HEK293 (cell line): Measurements from ENCODE around the gene ACTR3C.

ENCODE experiments used
- CTCF ChIA-PET: fragments of 350-600 bp; formaldehyde crosslinking; extraction: SDS; loops from one replicate; lab custom pipeline; 2021; ENCODE audit warnings: antibody characterized with exemption; lab: Yijun Ruan, JAX
- POLR2A ChIA-PET: fragments of 300-600 bp; formaldehyde crosslinking; extraction: SDS; loops from one replicate; lab custom pipeline; 2020; ENCODE audit warnings: antibody characterized with exemption, inconsistent platforms; lab: Yijun Ruan, JAX
- H3K27ac ChIP-seq: fragments of 200-500 bp; sonication (Bioruptor generic); 2 replicates; pipeline ENCODE4 v1.5.1; 2014; ENCODE audit warnings: low read depth, low read length, control low read depth, inconsistent platforms; ENCODE audit errors: extremely low read depth
- H3K36me3 ChIP-seq, 2 experiments: fragments of 200-500 bp in 1 of 2; sonication (Bioruptor generic) in 1 of 2; 1 replicate in 1 of 2; 2 replicates in 1 of 2; pipeline ENCODE4 v1.5.1; 2014 to 2017; ENCODE audit warnings: inconsistent platforms in 2 of 2, low read length in 2 of 2; ENCODE audit not compliant: control insufficient read depth in 2 of 2, insufficient read depth in 1 of 2
- H3K4me1 ChIP-seq: fragments of 200-500 bp; sonication (Bioruptor generic); 2 replicates; pipeline ENCODE4 v1.5.1; 2014; ENCODE audit warnings: mild to moderate bottlenecking, low read length, inconsistent platforms; ENCODE audit not compliant: control insufficient read depth, insufficient read depth
- H3K4me3 ChIP-seq: 2 replicates; pipeline ENCODE4 v1.5.1; 2011; ENCODE audit warnings: low read depth, mild to moderate bottlenecking, control low read depth, low read length, moderate library complexity
- H3K9me3 ChIP-seq: fragments of 200-500 bp; sonication (Bioruptor generic); 2 replicates; pipeline ENCODE4 v1.5.1; 2014; ENCODE audit warnings: low read depth, low read length, inconsistent platforms; ENCODE audit not compliant: control insufficient read depth, insufficient read depth
- KLF8 ChIP-seq: fragments of 450-650 bp; formaldehyde crosslinking; IDR thresholded peaks from 2 replicates; pipeline ENCODE4 v1.5.1; 2016; ENCODE audit warnings: missing biosample characterization, missing genetic modification characterization
- TSHZ1 ChIP-seq: fragments of 450-650 bp; formaldehyde crosslinking; IDR thresholded peaks from 2 replicates; pipeline ENCODE4 v1.5.1; 2016; ENCODE audit warnings: missing biosample characterization, missing genetic modification characterization, borderline replicate concordance
- ZNF10 ChIP-seq: fragments of 450-650 bp; formaldehyde crosslinking; IDR thresholded peaks from 2 replicates; pipeline ENCODE4 v1.5.1; 2017; ENCODE audit warnings: missing biosample characterization, missing genetic modification characterization
- ZNF146 ChIP-seq: fragments of 450-650 bp; formaldehyde crosslinking; IDR thresholded peaks from 2 replicates; pipeline ENCODE4 v1.5.1; 2016; ENCODE audit warnings: missing biosample characterization, missing genetic modification characterization
- ZNF341 ChIP-seq: fragments of 450-650 bp; formaldehyde crosslinking; IDR thresholded peaks from 2 replicates; pipeline ENCODE4; 2016; ENCODE audit warnings: low read depth, missing biosample characterization, missing genetic modification characterization
- ZNF350 ChIP-seq: fragments of 450-650 bp; formaldehyde crosslinking; IDR thresholded peaks from 2 replicates; pipeline ENCODE4 v1.5.0; 2017; ENCODE audit warnings: missing biosample characterization, mild to moderate bottlenecking, missing genetic modification characterization
- ZNF416 ChIP-seq: fragments of 450-650 bp; formaldehyde crosslinking; IDR thresholded peaks from 2 replicates; pipeline ENCODE4 v1.5.1; 2016; ENCODE audit warnings: missing biosample characterization, missing genetic modification characterization
- ZNF426 ChIP-seq: fragments of 450-650 bp; formaldehyde crosslinking; IDR thresholded peaks from 2 replicates; pipeline ENCODE4 v1.5.1; 2017; ENCODE audit warnings: missing biosample characterization, missing genetic modification characterization, mild to moderate bottlenecking, inconsistent platforms, moderate library complexity
- ZNF433 ChIP-seq: fragments of 450-650 bp; formaldehyde crosslinking; IDR thresholded peaks from 2 replicates; pipeline ENCODE4 v1.5.1; 2016; ENCODE audit warnings: missing biosample characterization, missing genetic modification characterization, low read depth
- ZNF473 ChIP-seq: fragments of 450-650 bp; formaldehyde crosslinking; IDR thresholded peaks from 2 replicates; pipeline ENCODE4 v1.5.1; 2017; ENCODE audit warnings: missing biosample characterization, missing genetic modification characterization
- ZNF48 ChIP-seq: fragments of 450-650 bp; formaldehyde crosslinking; IDR thresholded peaks from 2 replicates; pipeline ENCODE4 v1.5.1; 2016; ENCODE audit warnings: missing biosample characterization, missing genetic modification characterization
- ZNF488 ChIP-seq: fragments of 450-650 bp; formaldehyde crosslinking; IDR thresholded peaks from 2 replicates; pipeline ENCODE4 v1.5.1; 2016; ENCODE audit warnings: missing biosample characterization, missing genetic modification characterization
- ZNF549 ChIP-seq: fragments of 450-650 bp; IDR thresholded peaks from 2 replicates; pipeline ENCODE4 v1.5.1; 2018; ENCODE audit warnings: missing biosample characterization, missing genetic modification characterization, mild to moderate bottlenecking, inconsistent platforms, moderate library complexity
- ZNF600 ChIP-seq: fragments of 450-650 bp; formaldehyde crosslinking; IDR thresholded peaks from 2 replicates; pipeline ENCODE4 v1.5.1; 2016; ENCODE audit warnings: missing biosample characterization, missing genetic modification characterization
- ZNF626 ChIP-seq: fragments of 450-650 bp; sonication (Bioruptor Pico); formaldehyde crosslinking; IDR thresholded peaks from 2 replicates; pipeline ENCODE4 v1.5.1; 2018; ENCODE audit warnings: missing biosample characterization, missing genetic modification characterization, inconsistent platforms
- ZNF701 ChIP-seq: fragments of 450-650 bp; formaldehyde crosslinking; IDR thresholded peaks from 2 replicates; pipeline ENCODE4 v1.5.1; 2016; ENCODE audit warnings: missing biosample characterization, missing genetic modification characterization
- TF ChIP-seq, protein P1 (sequence below): fragments of 450-650 bp; formaldehyde crosslinking; IDR thresholded peaks from 2 replicates; pipeline ENCODE4 v1.5.1; 2017; ENCODE audit warnings: missing biosample characterization, missing genetic modification characterization

ACTR3C gene

GRCh38 chr7:150334108-150334507 is 10.8 kb upstream of the ACTR3C start (continued):
- TF ChIP-seq ZNF600 (tag by site-specific recombination): no peak

- no peak overlapping the region for H3K27ac ChIP-seq
- H3K4me1 ChIP-seq: no peaks in the 10 kb centered on the region
- H3K36me3 ChIP-seq: peaks cover 0 to 84% of the 10 kb centered on the region in 2 experiments; a peak in 1 of 3 replicates
- TF ChIP-seq ZNF473 (no peak), ZNF433 (tag by site-specific recombination) (no peak), ZNF48 (tag by site-specific recombination) (no peak), KLF8 (tag by site-specific recombination) (no peak), ZNF350 (no peak)
- H3K9me3 ChIP-seq: no peaks in the 10 kb centered on the region
- H3K4me3 ChIP-seq: no peak overlapping the region
- ChIA-PET CTCF (no interaction called here), POLR2A (interaction anchor here (1.4 kb wide), 1 partner anchor 35 kb away, joined by 3 read pairs; the partner anchor contains the start of gene REPIN1)
Observed at GRCh38 chr7:150333659-150334058, 10.3 kb upstream of the ACTR3C start.

GRCh38 chr7:150332852-150333635 is 9.7 kb upstream of the ACTR3C start:
- Histone ChIP-seq H3K36me3 (peaks cover 0 to 85% of the 10 kb centered on the region in 2 experiments; a peak in 1 of 3 replicates), H3K9me3 (no peaks in the 10 kb centered on the region), H3K27ac (no peak overlapping the region), H3K4me1 (no peaks in the 10 kb centered on the region), H3K4me3 (no peak overlapping the region)
- CTCF ChIA-PET: no interaction called here
- TF ChIP-seq, protein P1, sequence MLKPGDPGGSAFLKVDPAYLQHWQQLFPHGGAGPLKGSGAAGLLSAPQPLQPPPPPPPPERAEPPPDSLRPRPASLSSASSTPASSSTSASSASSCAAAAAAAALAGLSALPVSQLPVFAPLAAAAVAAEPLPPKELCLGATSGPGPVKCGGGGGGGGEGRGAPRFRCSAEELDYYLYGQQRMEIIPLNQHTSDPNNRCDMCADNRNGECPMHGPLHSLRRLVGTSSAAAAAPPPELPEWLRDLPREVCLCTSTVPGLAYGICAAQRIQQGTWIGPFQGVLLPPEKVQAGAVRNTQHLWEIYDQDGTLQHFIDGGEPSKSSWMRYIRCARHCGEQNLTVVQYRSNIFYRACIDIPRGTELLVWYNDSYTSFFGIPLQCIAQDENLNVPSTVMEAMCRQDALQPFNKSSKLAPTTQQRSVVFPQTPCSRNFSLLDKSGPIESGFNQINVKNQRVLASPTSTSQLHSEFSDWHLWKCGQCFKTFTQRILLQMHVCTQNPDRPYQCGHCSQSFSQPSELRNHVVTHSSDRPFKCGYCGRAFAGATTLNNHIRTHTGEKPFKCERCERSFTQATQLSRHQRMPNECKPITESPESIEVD (tag by site-specific recombination): no peak
- TF ChIP-seq ZNF341 (tag by site-specific recombination) (no peak), ZNF416 (no peak), ZNF488 (no peak), ZNF701 (no peak), ZNF426 (tag by site-specific recombination) (no peak), ZNF626 (tag by site-specific recombination) (no peak), TSHZ1 (tag by site-specific recombination) (no peak), ZNF146 (tag by site-specific recombination) (no peak), ZNF549 (no peak), ZNF10 (no peak)
- POLR2A ChIA-PET: no interaction called here
